ENCODE data around the gene VSTM4.

- TF ChIP-seq EZH2phosphoT487 (IDR thresholded peaks at IDR 0.05; ENCODE audit: insufficient read depth, low read depth) (no peak), EZH2 (IDR thresholded peaks at IDR 0.05; ENCODE audit: insufficient read depth, poor library complexity, severe bottlenecking) (no peak)
Observed at GRCh38 chr10:49044293-49045193, 70.8 kb downstream of the VSTM4 start.
